GM20000 (cell line): Measurements from ENCODE around the gene ADGRL4.

Experiments
- DNase-seq: peaks from one replicate; pipeline ENCODE4 v3.0.0; 2012; ENCODE audit warnings: low spot score
- CTCF ChIP-seq: IDR thresholded peaks from 2 replicates; pipeline ENCODE4 v1.5.1; 2012; ENCODE audit warnings: mild to moderate bottlenecking, control low read depth; ENCODE audit errors: extremely low read depth, missing control alignments

The ADGRL4 gene

GRCh38 chr1:78919150-78919549, 87.4 kb downstream of the ADGRL4 start:
- DNase-seq, result no peak
- no peak for TF ChIP-seq CTCF

GRCh38 chr1:78918157-78918556, 88.4 kb downstream of the ADGRL4 start:
- no peak for DNase-seq

GRCh38 chr1:78916986-78917385, 89.5 kb downstream of the ADGRL4 start:
- TF ChIP-seq CTCF, result no peak
- DNase-seq, result no peak

More at GRCh38 chr1:78918157-78918556, 88.4 kb downstream of the ADGRL4 start:
- no peak for TF ChIP-seq CTCF

GRCh38 chr1:78913950-78914349, 92.6 kb downstream of the ADGRL4 start:
- DNase-seq, result no peak
- TF ChIP-seq CTCF, result no peak

- no peak for TF ChIP-seq CTCF
- no peak for DNase-seq
Measured at GRCh38 chr1:78911956-78912880, 94.3 kb downstream of the ADGRL4 start.

GRCh38 chr1:78902641-78903040, 103.9 kb downstream of the ADGRL4 start:
- TF ChIP-seq CTCF, result no peak
- no peak for DNase-seq

GRCh38 chr1:78894811-78895210, 111.7 kb downstream of the ADGRL4 start:
- DNase-seq, result no peak
- TF ChIP-seq CTCF, result no peak
